Osteoblast (primary cell): ENCODE results near the gene CFAP58. TPM values are rescaled to one million over a fixed set of nuclear protein-coding genes. Genes with fewer than 3 reads are reported as not detected.

Experiments
- DNase-seq: peaks from one replicate; pipeline ENCODE4 v3.0.0; 2011; ENCODE audit warnings: low spot score, mixed read lengths; ENCODE audit not compliant: insufficient read length; ENCODE audit errors: missing footprints
- H2AFZ ChIP-seq: 2 replicates; pipeline ENCODE4 v1.6.0; 2011; ENCODE audit warnings: mild to moderate bottlenecking, low read length
- H3K27ac ChIP-seq: 2 replicates; pipeline ENCODE4 v1.5.1; 2011; ENCODE audit warnings: mild to moderate bottlenecking, low read depth, low read length, moderate library complexity
- H3K27me3 ChIP-seq: 2 replicates; pipeline ENCODE4 v1.6.0; 2012; ENCODE audit warnings: mild to moderate bottlenecking, control low read depth, inconsistent platforms, low read length, moderate library complexity; ENCODE audit not compliant: insufficient read depth
- H3K36me3 ChIP-seq: 2 replicates; pipeline ENCODE4 v1.5.1; 2011; ENCODE audit warnings: mild to moderate bottlenecking, low read length, control low read depth, moderate library complexity; ENCODE audit not compliant: insufficient read depth
- H3K4me1 ChIP-seq: 2 replicates; pipeline ENCODE4 v1.5.1; 2011; ENCODE audit warnings: mild to moderate bottlenecking, low read length, control low read depth, moderate library complexity; ENCODE audit not compliant: insufficient read depth
- H3K4me2 ChIP-seq: 2 replicates; pipeline ENCODE4 v1.6.0; 2011; ENCODE audit warnings: mild to moderate bottlenecking, low read length; ENCODE audit not compliant: insufficient read depth
- H3K4me3 ChIP-seq: fragments of 200-600 bp; sonication (generic); 3 replicates; pipeline ENCODE4 v1.5.1; 2012; ENCODE audit warnings: mild to moderate bottlenecking, low read length, inconsistent platforms; ENCODE audit not compliant: insufficient read depth
- H3K79me2 ChIP-seq: 2 replicates; pipeline ENCODE4 v1.6.0; 2012; ENCODE audit warnings: mild to moderate bottlenecking, low read length, control low read depth, inconsistent platforms; ENCODE audit not compliant: insufficient read depth
- H3K9me3 ChIP-seq: 2 replicates; pipeline ENCODE4 v1.5.1; 2011; ENCODE audit warnings: low read depth, low read length, control low read depth
- H4K20me1 ChIP-seq: 2 replicates; pipeline ENCODE4 v1.6.0; 2012; ENCODE audit warnings: mild to moderate bottlenecking, low read length, control low read depth; ENCODE audit not compliant: insufficient read depth
- total RNA-seq: library from RNA; depleted of rRNA; stranded (reverse); fragments of >200 nt; gene quantifications from 2 replicates; pipeline ENCODE4 v1.2.3, GENCODE V29; 2012
- TF ChIP-seq, protein P1 (sequence below): IDR thresholded peaks from 2 replicates; pipeline ENCODE4 v1.5.1; 2011; ENCODE audit warnings: mild to moderate bottlenecking, low read depth, low read length, moderate library complexity; ENCODE audit errors: extremely low read depth

The CFAP58 gene
- total RNA-seq, 1 donor: 0.36 TPM

DNA sequence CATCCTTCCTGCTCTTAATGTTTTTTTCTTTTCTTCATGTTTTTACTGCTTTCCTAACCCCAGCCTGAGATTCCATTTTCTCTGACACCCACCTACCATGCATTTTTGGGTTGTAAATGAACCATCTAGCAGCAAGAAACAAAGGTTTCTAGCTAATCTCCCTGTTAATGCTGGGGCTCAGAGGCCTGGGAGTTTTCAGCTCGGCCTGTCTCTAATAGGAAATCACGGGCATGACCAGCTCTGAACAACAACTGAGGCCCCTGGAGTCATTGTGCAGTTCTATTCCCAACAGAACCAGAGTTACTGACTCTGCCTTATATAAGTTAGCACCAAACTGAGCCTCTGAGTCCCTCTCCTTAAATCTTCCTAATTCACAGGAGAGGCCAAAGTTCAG lies 134.8 kb downstream of the CFAP58 start:
- Histone ChIP-seq H3K4me1 (no peaks in the 10 kb centered on the region), H3K4me2 (no peak overlapping the region), H3K27me3 (no peaks in the 10 kb centered on the region), H3K4me3 (no peak overlapping the region), H3K27ac (no peak overlapping the region), H2AFZ (no peak overlapping the region), H3K79me2 (no peaks in the 10 kb centered on the region), H3K36me3 (no peaks in the 10 kb centered on the region), H4K20me1 (no peaks in the 10 kb centered on the region), H3K9me3 (no peaks in the 10 kb centered on the region)
- TF ChIP-seq, protein P1, sequence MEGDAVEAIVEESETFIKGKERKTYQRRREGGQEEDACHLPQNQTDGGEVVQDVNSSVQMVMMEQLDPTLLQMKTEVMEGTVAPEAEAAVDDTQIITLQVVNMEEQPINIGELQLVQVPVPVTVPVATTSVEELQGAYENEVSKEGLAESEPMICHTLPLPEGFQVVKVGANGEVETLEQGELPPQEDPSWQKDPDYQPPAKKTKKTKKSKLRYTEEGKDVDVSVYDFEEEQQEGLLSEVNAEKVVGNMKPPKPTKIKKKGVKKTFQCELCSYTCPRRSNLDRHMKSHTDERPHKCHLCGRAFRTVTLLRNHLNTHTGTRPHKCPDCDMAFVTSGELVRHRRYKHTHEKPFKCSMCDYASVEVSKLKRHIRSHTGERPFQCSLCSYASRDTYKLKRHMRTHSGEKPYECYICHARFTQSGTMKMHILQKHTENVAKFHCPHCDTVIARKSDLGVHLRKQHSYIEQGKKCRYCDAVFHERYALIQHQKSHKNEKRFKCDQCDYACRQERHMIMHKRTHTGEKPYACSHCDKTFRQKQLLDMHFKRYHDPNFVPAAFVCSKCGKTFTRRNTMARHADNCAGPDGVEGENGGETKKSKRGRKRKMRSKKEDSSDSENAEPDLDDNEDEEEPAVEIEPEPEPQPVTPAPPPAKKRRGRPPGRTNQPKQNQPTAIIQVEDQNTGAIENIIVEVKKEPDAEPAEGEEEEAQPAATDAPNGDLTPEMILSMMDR: no peak
- no peak for DNase-seq

- H3K27ac ChIP-seq: no peak overlapping the region
- TF ChIP-seq, protein P1: no peak
- no peak overlapping the region for H3K4me2 ChIP-seq
- H3K79me2 ChIP-seq: no peaks in the 10 kb centered on the region
- H3K4me1 ChIP-seq: no peaks in the 10 kb centered on the region
- no peak for DNase-seq
- no peaks in the 10 kb centered on the region for H3K9me3 ChIP-seq
- H3K27me3 ChIP-seq: no peaks in the 10 kb centered on the region
- no peak overlapping the region for H2AFZ ChIP-seq
- H3K4me3 ChIP-seq: no peak overlapping the region
- no peaks in the 10 kb centered on the region for H4K20me1 ChIP-seq
- H3K36me3 ChIP-seq: no peaks in the 10 kb centered on the region
These were observed 138.8 kb downstream of the CFAP58 start for GRCh38 chr10:104492329-104492940.

GRCh38 chr10:104498347-104499081 lies 144.9 kb downstream of the CFAP58 start:
- no peaks in the 10 kb centered on the region for H3K36me3 ChIP-seq
- H3K4me2 ChIP-seq: no peak overlapping the region
- no peaks in the 10 kb centered on the region for H4K20me1 ChIP-seq
- no peak overlapping the region for H3K27ac ChIP-seq
- H3K4me1 ChIP-seq: no peaks in the 10 kb centered on the region
- H3K9me3 ChIP-seq: no peaks in the 10 kb centered on the region
- no peak for DNase-seq
- H2AFZ ChIP-seq: no peak overlapping the region
- H3K27me3 ChIP-seq: no peaks in the 10 kb centered on the region
- H3K4me3 ChIP-seq: no peak overlapping the region
- no peaks in the 10 kb centered on the region for H3K79me2 ChIP-seq
- TF ChIP-seq, protein P1: no peak

DNA sequence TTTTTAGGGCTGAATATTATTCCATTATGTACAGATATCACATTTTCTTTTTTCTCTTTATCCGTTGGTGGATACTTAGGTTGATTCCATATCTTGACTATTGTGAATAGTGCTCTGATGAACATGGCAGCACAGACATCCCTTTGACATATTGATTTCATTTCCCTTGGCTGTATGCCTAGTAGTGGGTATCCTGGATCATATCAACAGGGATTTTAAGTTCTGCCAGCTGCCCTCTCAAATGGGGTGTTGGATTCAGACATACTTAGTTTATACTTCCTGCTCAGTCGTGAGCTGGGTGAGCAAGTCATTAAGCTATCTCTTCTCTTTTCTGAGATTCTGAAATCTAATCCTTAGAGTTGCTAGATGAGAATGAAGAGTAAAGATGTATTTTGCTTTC lies 147.8 kb downstream of the CFAP58 start:
- TF ChIP-seq, protein P1: no peak
- H3K4me2 ChIP-seq: no peak overlapping the region
- H4K20me1 ChIP-seq: no peaks in the 10 kb centered on the region

More for the DNA sequence above, 147.8 kb downstream of the CFAP58 start:
- Histone ChIP-seq H3K36me3 (no peaks in the 10 kb centered on the region), H3K4me1 (no peaks in the 10 kb centered on the region), H3K27me3 (no peaks in the 10 kb centered on the region), H3K79me2 (no peaks in the 10 kb centered on the region), H3K9me3 (no peaks in the 10 kb centered on the region), H2AFZ (no peak overlapping the region), H3K27ac (no peak overlapping the region), H3K4me3 (no peak overlapping the region)
- DNase-seq: no peak
